WTC11 (cell line): ENCODE results near the gene ZCCHC24. TPM values are rescaled to one million over a fixed set of nuclear protein-coding genes. Genes with fewer than 3 reads are reported as not detected.

Experiments used
- ATAC-seq: fragments of 200-7000 bp; cut with Tn5 transposase; 2 replicates; pipeline ENCODE4 v1.10.0; 2021; ENCODE audit warnings: mild to moderate bottlenecking, moderate library complexity
- CTCF ChIA-PET: fragments of 300-600 bp; sonication (Branson Sonifier 250); formaldehyde crosslinking; loops from one replicate; lab custom pipeline; 2021; ENCODE audit warnings: antibody characterized with exemption; lab: Charles Lee
- POLR2A ChIA-PET: fragments of 350-600 bp; sonication (Branson Sonifier 250); formaldehyde crosslinking; loops from one replicate; lab custom pipeline; 2021; ENCODE audit warnings: antibody characterized with exemption; lab: Charles Lee
- DNase-seq: peaks from one replicate; pipeline ENCODE4 v3.0.0; 2021; ENCODE audit warnings: low spot score
- H3K27ac Mint-ChIP-seq: 2 replicates; pipeline ENCODE4 v1.8.0; 2021; ENCODE audit warnings: mixed read lengths
- H3K27me3 Mint-ChIP-seq: 2 replicates; pipeline ENCODE4 v1.8.0; 2021; ENCODE audit warnings: low read depth, mild to moderate bottlenecking, moderate library complexity, mixed read lengths
- H3K36me3 Mint-ChIP-seq: 2 replicates; pipeline ENCODE4 v1.8.0; 2021; ENCODE audit warnings: mixed read lengths
- H3K4me1 Mint-ChIP-seq: 2 replicates; pipeline ENCODE4 v1.8.0; 2022; ENCODE audit warnings: mixed read lengths
- H3K4me3 Mint-ChIP-seq: 2 replicates; pipeline ENCODE4 v1.8.0; 2021; ENCODE audit warnings: mild to moderate bottlenecking, moderate library complexity, mixed read lengths
- H3K9me3 Mint-ChIP-seq: 2 replicates; pipeline ENCODE4 v1.8.0; 2021; ENCODE audit warnings: mixed read lengths
- AFF4 ChIP-seq: sonication (generic); formaldehyde crosslinking; IDR thresholded peaks from 2 replicates; pipeline ENCODE4 v1.8.1; 2023; ENCODE audit warnings: mild to moderate bottlenecking, missing genetic modification reagents, borderline replicate concordance
- ATF6 ChIP-seq: sonication (generic); formaldehyde crosslinking; IDR thresholded peaks from 2 replicates; pipeline ENCODE4 v1.8.1; 2023; ENCODE audit warnings: mild to moderate bottlenecking, missing genetic modification reagents
- CBFB ChIP-seq: sonication (generic); formaldehyde crosslinking; IDR thresholded peaks from 2 replicates; pipeline ENCODE4 v1.8.1; 2022; ENCODE audit warnings: mild to moderate bottlenecking, low read depth, missing genetic modification reagents
- CDX4 ChIP-seq: fragments of 250-450 bp; sonication (Bioruptor Pico); IDR thresholded peaks from 2 replicates; pipeline ENCODE4 v1.9.0; 2021; ENCODE audit warnings: moderate library complexity, mild to moderate bottlenecking, inconsistent platforms, borderline replicate concordance
- FOXK1 ChIP-seq: sonication (generic); formaldehyde crosslinking; IDR thresholded peaks from 2 replicates; pipeline ENCODE4 v1.8.0; 2022; ENCODE audit warnings: mild to moderate bottlenecking, moderate library complexity, missing genetic modification reagents
- FOXP1 ChIP-seq: sonication (generic); formaldehyde crosslinking; IDR thresholded peaks from 2 replicates; pipeline ENCODE4 v1.8.0; 2022; ENCODE audit warnings: missing genetic modification reagents, mild to moderate bottlenecking, moderate library complexity, borderline replicate concordance
- FOXP4 ChIP-seq: sonication (generic); formaldehyde crosslinking; IDR thresholded peaks from 2 replicates; pipeline ENCODE4 v1.8.0; 2022; ENCODE audit warnings: mild to moderate bottlenecking, missing genetic modification reagents
- HMGA2 ChIP-seq: fragments of 250-450 bp; sonication (Bioruptor Pico); IDR thresholded peaks from 2 replicates; pipeline ENCODE4 v1.4.0; 2021; ENCODE audit warnings: mild to moderate bottlenecking, moderate library complexity
- IRF1 ChIP-seq: sonication (generic); formaldehyde crosslinking; IDR thresholded peaks from 2 replicates; pipeline ENCODE4 v1.8.0; 2023; ENCODE audit warnings: missing genetic modification reagents
- JAZF1 ChIP-seq: fragments of 250-450 bp; sonication (Bioruptor Pico); IDR thresholded peaks from 2 replicates; pipeline ENCODE4 v1.9.0; 2021; ENCODE audit warnings: moderate library complexity, mild to moderate bottlenecking, inconsistent platforms
- KAT7 ChIP-seq: sonication (generic); formaldehyde crosslinking; IDR thresholded peaks from 2 replicates; pipeline ENCODE4 v1.8.1; 2023; ENCODE audit warnings: missing genetic modification reagents, mild to moderate bottlenecking, borderline replicate concordance
- MAX ChIP-seq: sonication (generic); formaldehyde crosslinking; IDR thresholded peaks from 2 replicates; pipeline ENCODE4 v1.8.0; 2022; ENCODE audit warnings: mild to moderate bottlenecking, missing genetic modification reagents
- NR2C2 ChIP-seq: sonication (generic); formaldehyde crosslinking; IDR thresholded peaks from 2 replicates; pipeline ENCODE4 v1.8.0; 2022; ENCODE audit warnings: mild to moderate bottlenecking, missing genetic modification reagents
- SMAD3 ChIP-seq: sonication (generic); formaldehyde crosslinking; IDR thresholded peaks from 2 replicates; pipeline ENCODE4 v1.8.0; 2022; ENCODE audit warnings: missing genetic modification reagents, mild to moderate bottlenecking, borderline replicate concordance
- TCF7 ChIP-seq: sonication (generic); formaldehyde crosslinking; IDR thresholded peaks from 2 replicates; pipeline ENCODE4 v1.8.0; 2022; ENCODE audit warnings: mild to moderate bottlenecking, low read depth, missing genetic modification reagents, moderate library complexity
- ZBTB21 ChIP-seq: sonication (generic); formaldehyde crosslinking; IDR thresholded peaks from 2 replicates; pipeline ENCODE4 v1.8.1; 2023; ENCODE audit warnings: mild to moderate bottlenecking, missing genetic modification reagents, borderline replicate concordance
- ZBTB43 ChIP-seq: sonication (generic); formaldehyde crosslinking; IDR thresholded peaks from 2 replicates; pipeline ENCODE4 v1.8.1; 2023; ENCODE audit warnings: mild to moderate bottlenecking, missing genetic modification reagents
- ZNF138 ChIP-seq: sonication (generic); formaldehyde crosslinking; conservative IDR thresholded peaks from 2 replicates; pipeline ENCODE4 v1.8.1; 2022; ENCODE audit warnings: mild to moderate bottlenecking, moderate library complexity, missing genetic modification reagents
- ZNF219 ChIP-seq: sonication (generic); formaldehyde crosslinking; IDR thresholded peaks from 2 replicates; pipeline ENCODE4 v1.8.0; 2023; ENCODE audit warnings: missing genetic modification reagents, mild to moderate bottlenecking, borderline replicate concordance
- ZNF317 ChIP-seq: sonication (generic); formaldehyde crosslinking; IDR thresholded peaks from 2 replicates; pipeline ENCODE4 v1.8.1; 2023; ENCODE audit warnings: low read depth, mild to moderate bottlenecking, moderate library complexity, missing genetic modification reagents, borderline replicate concordance
- total RNA-seq: library from RNA; stranded (reverse); gene quantifications from 3 replicates; pipeline ENCODE4 v1.2.3, GENCODE V29; 2021

The ZCCHC24 gene
- total RNA-seq, 1 experiment from 2014 or later, result 7.7 TPM

GRCh38 chr10:79342295-79342761, 103.1 kb downstream of the ZCCHC24 start (continued):
- TF ChIP-seq ZNF317 (CRISPR knock-in tag) (no peak), KAT7 (CRISPR knock-in tag) (no peak), ZBTB21 (CRISPR knock-in tag) (no peak), HMGA2 (CRISPR knock-in tag) (no peak), ZNF219 (no peak), SMAD3 (CRISPR knock-in tag) (no peak), AFF4 (CRISPR knock-in tag) (no peak), NR2C2 (no peak), CBFB (CRISPR knock-in tag) (no peak)

- Mint-ChIP-seq H3K36me3 (peaks cover 4% of the 10 kb centered on the region; the same call in 1 of the 2 replicates), H3K9me3 (peaks cover 13% of the 10 kb centered on the region), H3K27ac (no peak overlapping the region), H3K4me3 (no peak overlapping the region), H3K27me3 (peaks cover 5% of the 10 kb centered on the region), H3K4me1 (peaks cover 13% of the 10 kb centered on the region)
- no peak for ATAC-seq
- POLR2A ChIA-PET, result no interaction called here
- CTCF ChIA-PET, result no interaction called here
- DNase-seq, result no peak
- no peak for TF ChIP-seq ATF6 (CRISPR knock-in tag)
- TF ChIP-seq FOXK1 (CRISPR knock-in tag), result no peak
- TF ChIP-seq JAZF1 (CRISPR knock-in tag), result no peak
- no peak for TF ChIP-seq FOXP1 (CRISPR knock-in tag)
- no peak for TF ChIP-seq MAX (CRISPR knock-in tag)
- no peak for TF ChIP-seq ZBTB21 (CRISPR knock-in tag)
- TF ChIP-seq ZBTB43 (CRISPR knock-in tag), result no peak
- no peak for TF ChIP-seq AFF4 (CRISPR knock-in tag)
- TF ChIP-seq NR2C2, result no peak
- no peak for TF ChIP-seq IRF1
- no peak for TF ChIP-seq ZNF138 (CRISPR knock-in tag)
- no peak for TF ChIP-seq CDX4 (CRISPR knock-in tag)
- no peak for TF ChIP-seq TCF7 (CRISPR knock-in tag)
- TF ChIP-seq FOXP4 (CRISPR knock-in tag), result no peak
Measured at GRCh38 chr10:79340646-79341244, 104.7 kb downstream of the ZCCHC24 start.
